NCI-H748 (cell line): ENCODE data around the gene TGM2.

Experiments used
- DNase-seq: peaks from one replicate; lab custom pipeline; 2025; ENCODE audit not compliant: unreplicated experiment; lab: John Stamatoyannopoulos, UW

TGM2 gene

DNA sequence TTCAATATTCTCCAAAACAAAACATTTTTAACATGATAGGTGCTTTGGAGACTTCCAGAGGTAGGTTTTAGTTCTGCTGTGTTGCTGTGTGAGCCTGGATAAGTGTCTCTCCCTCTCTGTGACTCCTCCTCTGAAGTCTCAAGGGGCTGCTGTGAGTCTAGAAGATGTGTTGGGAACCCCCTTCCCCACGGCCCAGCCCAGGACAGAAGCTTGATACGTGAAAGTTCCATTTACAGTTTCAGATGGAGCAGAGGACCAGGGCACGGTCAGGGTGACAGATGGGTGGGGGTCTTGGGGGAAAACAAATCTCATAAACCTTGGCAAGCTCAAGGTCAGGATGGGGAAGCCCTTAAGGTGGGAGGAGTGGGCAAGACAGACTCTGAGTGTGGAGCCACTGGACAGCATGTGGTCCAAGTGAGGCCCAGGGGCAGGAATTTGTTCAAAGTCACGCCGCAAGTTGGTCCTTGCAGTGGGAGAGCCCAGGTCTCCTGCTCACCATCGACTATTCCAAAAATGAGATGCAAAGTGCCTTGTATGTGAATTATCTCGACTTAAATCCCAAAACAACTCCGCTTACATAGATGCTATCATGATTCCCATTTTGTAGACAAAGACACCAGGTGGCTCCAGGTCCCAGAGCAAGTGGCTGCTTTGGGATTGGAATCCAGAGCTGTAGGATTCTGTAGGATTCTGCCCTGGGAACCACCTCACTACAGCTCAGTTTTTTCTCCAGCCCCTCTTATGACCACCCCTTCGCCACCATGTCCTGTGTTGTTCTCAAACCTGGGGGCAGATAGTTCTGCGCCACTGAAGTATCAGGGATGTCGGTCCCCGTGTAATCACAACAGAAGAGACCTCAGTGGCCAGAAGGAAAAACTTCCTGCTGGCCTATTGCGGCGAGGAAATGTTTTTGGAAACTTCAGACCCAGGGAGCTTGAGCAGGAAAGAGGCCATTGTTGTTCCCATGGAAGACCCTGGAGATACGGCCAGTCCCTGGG is 1.9 kb downstream of the TGM2 start:
- DNase-seq: no peak

DNA sequence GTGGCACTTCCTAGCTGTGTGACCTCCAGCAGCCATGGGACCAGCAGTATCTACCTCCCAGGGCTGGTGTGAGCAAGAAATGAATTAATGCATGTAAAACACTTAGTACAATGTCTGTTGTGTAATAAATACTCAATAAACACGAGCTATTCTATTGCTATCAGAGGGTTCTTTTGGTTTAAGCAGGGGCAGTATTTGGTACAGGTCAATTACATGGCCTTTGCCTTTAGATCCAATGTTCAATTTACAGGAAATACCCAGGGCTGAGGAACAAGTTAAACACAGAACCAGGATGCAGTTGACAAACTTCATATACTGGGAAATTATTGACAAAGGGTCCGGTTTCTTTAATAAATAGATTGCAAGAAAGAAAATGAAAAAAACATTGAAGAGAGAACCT is 2.9 kb downstream of the TGM2 start:
- DNase-seq: no peak

DNA sequence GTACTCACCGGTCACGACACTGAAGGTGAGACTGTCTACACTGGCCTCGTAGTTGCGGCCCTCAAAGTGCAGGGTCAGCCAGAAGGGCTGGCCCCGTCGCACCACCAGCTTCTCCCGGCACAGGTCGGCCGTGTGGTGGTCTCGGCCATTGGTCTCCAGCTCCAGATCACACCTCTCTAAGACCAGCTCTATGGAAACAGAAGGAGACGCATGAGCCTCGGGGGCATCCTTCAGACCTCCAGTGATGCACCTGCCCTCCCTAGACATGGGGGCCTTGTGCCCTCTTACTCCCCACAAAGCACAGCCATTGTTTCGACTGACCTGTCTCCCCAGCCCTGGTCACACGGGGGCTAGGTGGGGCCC is 3.7 kb downstream of the TGM2 start:
- no peak for DNase-seq

DNA sequence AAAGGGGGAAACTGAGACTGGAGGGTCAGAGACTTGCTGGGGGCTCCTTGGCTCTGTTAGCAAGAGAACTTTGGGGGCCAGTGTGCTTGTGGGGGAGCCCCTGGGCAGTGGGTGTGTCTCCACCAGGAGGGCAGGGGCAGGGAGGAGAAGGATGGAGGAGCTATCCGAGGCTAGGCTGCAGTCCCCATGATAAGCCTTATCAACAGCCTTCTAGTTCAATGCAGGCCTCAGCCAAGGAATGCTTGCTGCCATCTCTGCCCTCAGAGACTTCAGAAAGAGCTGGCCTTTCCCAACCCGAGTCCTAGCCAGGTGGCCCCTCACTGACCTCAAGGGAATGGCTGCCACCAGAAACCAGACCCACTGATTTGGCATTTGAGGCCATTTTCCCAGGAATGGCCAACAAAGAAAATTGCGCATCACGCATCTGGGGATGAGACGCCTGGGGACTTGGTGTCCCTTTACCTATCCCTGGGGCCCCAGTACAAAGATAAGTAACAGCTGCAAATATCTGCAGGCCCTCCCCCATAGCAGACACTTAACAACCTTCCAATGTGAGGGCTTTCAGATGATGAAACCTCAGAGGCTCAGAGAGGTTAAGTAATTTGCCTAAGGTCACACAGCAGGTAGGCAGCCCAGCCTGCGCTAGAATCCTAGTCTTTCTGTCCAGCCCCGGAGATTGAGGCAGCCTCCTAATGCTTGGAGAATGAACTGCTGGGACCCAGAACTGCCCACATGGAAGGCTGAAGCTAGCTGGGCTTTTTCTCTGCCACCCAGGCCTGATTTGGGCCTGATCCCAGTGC is 4.9 kb downstream of the TGM2 start:
- DNase-seq: no peak

DNA sequence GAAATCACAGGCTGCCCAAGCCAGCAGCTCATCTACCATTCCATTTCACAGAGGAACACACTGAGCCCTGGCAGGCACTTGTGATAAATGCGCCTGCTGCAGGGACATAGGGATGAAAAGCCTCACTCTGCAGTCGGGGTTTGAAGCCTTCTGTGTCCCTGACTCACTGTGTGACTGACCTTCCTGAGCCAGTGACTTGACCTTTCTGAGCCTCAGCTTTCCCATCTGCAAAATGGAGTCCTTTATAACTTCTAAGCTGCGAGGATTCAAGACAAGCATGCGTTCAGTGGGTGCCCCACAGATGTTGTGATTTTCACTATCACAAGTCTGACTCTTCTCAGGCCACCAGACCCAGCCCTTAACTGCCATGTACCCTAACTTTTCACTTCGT is 5.5 kb downstream of the TGM2 start:
- DNase-seq: no peak

DNA sequence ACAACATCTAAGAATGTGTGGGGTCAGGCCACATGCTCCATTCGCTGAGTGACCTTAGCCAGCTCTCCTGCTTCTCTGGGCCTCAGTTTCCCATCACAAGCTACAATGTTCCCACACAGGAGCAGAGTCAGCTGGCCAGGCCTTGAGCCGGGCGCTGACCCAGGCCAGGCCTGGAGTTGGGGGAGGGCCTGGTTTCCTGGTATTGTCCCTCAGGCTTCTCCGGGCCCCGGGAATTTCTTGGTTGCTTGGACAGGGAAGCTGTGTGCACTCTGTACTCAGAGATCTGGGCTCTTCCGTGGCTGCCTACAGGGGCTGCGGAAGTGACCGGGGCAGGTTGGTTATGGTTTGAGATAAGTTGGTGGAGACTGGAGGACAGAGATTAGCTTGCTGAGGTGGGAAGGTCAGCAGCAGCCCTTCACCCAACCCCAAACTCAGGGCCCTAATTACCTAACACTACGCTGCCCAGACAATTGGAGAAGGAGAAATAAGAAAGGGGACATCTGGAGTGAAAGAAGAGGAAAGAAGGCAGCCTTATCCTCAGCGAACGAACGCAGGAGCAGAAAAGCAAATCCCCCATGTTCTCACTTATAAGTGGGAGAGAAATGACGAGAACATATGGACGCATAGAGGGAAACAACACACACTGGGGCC is 6.2 kb downstream of the TGM2 start:
- DNase-seq: no peak

DNA sequence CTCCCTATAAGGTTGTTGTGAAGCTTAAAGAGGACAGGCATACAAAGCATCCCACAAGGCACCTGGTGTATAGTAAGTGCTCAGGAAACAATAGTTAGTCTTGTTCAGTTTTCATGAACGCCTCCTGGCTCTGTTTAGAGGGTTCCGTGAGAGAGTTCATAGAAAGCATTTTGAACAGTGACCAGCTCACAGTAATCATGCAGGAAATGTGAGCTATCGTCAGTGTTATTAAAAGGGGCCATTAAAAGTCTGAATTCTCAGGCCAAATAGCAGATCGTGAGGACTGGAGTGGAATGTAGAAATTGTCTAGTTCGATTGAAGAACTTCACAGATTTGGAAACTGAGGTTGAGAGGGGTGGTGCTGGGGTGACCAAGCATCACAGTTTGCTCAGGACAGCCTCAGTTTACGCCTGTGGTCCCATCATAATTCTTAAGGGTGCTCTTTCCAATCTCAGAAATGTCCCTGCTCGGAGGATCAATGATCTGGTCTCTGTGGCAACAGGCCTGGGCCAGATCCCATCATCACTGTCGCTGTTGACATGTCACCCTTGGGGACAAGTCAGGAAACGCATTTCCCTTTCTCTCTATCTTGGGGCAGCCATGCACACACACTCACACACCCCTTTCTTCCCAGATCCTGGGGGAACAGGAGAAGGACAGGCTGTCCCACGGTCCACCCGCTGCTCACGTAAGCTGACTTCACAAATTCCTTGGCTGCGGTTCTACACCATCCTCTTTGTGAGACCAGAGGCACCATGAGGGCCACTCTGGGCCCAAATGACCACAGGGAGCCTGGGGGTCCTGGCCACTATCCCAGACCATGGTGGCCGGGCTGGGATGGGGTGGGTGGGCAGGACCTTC is 7.2 kb downstream of the TGM2 start:
- no peak for DNase-seq

DNA sequence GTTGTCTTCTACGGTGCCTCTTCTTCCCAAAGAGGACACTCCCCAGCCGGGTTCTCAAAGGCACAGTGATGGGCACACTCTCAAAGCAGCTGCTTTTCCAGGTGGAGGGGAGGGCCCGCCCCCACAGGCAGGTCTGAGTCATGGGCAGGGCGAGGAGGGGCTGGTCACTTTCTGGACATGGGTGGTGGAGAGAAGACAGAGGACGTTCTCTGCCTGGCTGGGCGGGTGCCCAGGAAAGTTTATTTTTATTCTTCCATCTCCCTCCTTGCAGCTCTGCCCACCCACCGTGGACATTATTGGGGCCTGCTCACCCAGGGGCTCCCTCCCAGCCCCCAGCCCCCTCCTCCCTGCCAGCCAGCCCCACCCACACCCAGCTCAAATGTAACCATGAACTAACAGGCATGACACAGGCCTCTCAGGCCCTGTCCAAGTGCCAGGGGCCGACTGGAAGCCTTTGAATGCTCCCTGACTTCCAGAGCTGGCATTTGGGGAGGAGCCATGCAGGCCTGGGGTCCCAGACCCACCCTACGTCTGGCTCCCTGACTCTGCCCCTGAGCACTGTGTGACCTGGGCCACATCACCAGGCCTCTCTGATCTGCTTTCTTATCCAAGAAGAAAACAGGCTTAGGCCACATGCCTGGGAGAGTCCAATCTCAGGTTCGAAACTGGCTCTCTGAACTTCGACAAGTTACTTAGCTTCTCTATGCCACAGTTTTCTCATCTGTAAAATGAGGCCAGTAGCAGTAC is 8.0 kb downstream of the TGM2 start:
- DNase-seq: no peak

DNA sequence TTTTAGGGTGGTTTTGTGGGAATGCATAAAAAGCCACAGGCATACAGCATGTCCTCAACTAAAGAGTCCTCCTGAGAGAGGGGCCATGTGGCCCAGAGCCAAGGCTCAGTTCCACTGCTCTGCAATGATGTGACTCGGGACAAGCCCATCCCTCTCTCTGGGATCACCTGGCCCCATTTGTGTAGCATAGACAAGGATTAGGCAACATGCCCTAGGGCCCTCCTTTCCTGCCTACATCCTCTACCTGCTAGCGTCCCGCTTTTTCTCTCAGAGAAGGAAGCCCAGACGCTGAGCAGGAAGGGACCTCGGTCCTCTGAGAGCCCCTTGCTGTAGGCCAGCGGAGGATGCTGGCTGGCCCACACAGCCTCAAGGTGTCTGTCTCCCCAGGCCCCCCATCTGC is 8.8 kb downstream of the TGM2 start:
- DNase-seq: no peak

DNA sequence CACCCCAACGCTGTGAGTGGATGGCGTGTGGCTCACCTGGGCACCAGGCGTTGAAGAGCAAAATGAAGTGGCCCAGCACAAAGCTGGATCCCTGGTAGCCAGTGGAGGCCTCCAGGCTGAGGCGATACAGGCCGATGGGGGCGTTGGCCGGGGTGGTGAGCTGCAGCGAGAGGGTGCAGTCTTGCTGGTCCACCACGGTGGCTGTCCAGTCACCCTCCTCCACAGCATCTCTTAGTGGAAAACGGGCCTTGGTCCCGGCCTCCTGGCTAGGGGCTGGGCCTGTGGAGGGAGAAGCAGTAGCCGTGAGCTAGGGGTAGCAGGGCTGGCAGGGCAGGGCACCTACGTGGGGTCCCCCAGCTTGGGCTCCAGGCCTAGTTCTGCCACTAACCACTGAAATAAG is 9.3 kb downstream of the TGM2 start:
- DNase-seq: no peak

DNA sequence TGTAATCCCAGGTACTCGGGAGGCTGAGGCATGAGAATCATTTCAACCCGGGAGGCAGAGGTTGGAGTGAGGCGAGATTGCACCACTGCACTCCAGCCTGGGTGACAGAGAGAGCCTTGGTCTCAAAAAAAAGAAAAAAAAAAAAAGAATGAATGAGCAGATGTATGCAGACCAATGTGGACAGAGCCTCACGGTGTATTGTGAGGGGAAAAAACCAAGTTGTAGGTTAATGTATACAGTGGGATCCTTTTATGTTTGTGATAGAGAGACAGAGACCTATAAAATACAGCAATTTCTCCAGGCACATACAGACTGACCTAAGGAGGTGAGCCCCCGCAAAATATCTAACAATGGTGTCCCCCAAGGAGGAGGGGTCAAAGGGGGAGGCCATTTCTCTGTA is 11.7 kb downstream of the TGM2 start:
- DNase-seq: no peak

DNA sequence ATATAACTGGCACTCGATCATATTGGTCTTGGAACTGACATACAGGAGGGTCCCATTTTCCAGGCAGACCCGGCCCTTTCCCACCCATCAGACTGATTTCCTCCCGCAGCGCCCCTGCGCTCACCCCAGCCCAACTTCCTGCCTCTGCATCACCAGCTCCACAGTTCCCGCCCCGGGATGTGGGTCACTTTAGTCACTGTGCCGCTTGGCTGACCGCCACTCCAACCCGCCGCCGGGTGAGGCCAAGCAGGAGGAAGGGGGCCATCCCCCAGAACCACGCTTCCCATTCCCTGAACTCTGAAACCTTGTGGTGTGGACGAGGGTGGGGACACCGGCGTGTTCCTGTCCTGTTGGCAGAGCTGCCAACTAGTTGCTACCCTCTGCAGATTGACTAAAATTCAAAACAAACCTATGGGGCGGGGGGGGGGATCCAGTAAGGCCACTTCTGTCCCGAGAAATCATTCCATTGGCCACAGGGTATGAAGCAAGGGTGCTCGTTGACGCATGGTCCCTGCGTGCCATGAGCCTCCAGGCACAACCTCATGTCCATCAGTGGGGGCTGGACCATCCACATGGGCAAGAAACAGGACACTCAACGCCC is 12.3 kb downstream of the TGM2 start:
- no peak for DNase-seq

DNA sequence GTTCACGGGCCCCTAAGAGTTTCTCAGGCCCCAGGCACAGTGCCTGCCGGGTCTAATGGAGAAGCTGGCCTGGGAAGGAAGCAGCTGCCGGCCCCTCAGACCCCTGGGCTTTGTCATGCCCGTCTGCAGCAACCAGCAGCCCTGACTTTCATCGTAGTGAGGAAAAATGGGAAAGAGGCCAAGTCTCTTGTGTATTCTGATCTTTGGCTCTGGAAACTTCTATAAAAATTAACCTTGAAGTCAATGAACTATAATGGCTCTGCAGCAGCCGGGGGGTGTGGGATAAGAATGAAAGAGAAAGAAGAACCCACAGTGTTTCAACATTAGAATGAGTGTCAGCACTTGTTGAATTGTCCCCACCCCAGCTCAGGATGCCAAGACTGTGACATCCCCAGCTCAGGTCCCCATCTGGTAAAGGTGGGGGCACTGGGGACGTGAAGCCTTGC is 12.9 kb downstream of the TGM2 start:
- DNase-seq: peak; percentile 25

DNA sequence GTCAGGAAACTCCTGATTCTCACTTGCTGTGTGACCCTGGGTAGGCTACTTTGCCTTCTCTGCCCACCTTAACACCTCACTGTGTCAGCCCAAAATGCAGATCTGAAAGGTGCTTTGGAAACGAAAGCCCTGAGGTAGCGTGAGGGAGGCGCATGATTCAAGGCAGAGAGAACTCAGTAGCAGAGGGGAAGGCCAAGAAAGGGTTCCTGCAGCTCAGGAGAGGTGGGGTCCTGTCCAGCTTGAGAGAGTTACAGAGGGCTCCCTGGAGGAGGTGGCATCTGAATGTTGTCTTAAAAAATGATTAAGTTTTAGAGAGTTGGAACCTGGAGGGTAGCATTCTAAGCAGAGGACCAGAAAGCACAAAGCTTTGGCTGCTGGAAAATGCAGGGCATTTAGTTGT is 13.6 kb downstream of the TGM2 start:
- DNase-seq: no peak

DNA sequence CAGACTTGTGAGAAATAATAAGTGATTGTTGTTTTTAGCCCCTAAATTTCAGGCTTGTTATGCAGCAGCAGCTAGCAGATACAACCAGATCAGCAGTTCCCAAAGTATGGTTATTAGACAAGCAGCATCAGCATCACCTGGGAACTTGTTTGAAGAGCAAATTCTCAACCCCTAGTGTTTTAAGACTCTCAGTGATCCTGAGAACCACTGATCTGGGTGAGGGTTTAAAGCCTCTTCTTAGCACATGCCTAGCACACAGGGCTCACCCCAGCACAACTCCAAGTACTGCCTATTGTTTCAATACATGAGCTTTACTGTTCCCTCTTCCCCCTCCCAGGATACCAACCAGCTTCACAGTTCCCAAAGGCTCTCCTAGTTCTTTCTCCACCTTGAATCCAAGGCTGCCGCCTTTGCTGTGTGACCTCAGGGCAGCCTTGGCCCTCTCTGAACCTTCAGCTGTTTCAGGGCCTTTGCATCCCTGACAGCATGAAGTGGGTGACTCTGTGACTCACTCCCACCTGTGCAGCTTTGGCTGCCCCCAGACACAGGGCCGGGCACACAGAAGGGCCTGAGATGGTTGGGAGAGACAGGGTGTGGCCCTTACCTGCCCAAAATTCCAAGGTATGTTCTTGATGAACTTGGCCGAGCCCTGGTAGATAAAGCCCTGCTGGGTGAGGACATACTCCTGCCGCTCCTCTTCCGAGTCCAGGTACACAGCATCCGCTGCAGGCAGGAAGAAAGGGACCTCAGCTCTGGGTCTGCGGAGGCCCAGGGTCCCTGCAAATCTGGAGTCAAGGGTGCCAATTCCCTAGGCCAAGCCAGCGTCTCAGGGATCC is 14.5 kb downstream of the TGM2 start:
- DNase-seq: no peak

DNA sequence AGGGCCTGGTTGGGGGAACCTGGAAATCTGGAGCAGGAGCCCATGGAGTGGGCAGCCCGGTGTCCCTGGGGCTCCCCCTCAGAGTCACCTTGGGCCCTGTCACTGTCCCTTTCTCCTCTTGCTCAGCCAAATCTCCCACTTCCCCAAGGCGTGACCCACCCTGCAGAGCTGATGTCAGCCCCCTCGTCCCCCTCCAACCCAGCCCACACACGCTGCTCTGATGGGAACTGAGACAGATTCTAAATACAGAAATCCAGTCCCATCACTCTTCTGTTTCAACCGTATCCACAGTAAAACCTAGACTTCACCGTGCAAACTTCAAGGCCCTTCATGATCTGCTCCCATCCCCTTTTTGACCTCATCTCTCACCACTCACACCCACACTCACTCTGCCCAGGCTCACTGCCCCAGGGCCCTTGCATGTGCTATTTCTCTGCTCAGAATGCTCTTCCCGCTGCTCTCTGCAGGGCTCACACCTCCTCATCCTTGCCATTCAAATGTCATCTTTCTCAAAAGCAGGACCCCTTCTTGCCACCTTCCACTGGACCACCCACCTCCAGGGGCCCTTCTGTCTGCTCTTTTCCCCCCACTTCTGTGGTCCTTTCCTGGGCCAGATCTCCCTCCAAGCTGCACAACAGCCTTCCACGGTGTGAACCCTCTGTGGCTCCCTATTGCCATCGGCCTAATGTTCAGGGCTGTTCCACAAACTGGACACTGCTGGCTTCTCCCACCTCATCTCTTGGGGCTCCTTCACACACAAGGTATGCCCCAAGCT is 16.6 kb downstream of the TGM2 start:
- DNase-seq: no peak

DNA sequence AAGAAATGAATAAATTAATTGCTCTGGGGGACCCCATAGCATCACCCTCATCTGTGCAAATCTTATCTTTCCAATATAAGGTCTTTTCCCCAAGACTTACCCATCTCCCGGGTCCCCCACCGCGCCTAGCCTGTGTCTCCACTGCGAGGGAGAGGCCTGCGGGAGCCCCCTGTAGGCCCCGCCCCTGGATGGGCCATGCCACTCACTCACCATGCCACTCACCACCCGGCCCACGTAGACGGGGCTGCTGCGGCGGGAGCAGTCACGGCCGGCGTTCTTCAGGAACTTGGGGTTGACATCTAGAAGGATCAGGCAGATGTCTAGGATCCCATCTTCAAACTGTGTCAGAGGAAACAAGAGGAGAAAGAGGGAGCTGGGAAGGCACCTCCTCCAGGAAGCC is 17.3 kb downstream of the TGM2 start:
- DNase-seq: no peak

DNA sequence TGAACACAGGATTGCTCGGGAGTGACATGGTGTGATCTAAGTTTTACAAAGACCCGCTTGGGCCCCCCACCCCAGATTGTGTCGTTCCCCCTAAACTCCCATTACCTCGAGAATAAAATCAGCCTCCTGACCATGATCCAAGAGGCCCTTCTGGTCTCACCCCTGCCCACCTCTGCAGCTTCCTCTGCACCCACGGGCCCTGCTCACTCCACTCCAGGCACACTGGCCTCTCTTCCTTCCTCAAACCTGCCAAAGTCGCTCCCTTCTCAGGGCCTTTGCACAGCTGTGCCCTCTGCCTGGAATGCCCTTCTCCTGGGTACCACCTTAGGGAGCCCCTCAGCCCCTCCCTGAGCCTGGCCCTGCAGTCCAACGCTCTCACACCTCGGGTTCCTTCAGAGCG is 17.9 kb downstream of the TGM2 start:
- DNase-seq: no peak
